ENCODE measurements around the gene NEK4.

NEK4 gene

GRCh38 chr3:52792961-52793695 is 22.4 kb upstream of the NEK4 start:
- DNase-seq (ENCODE audit: low read depth), result no peak

- no peak for DNase-seq (ENCODE audit: low read depth)
Measured at GRCh38 chr3:52792413-52792812, 21.7 kb upstream of the NEK4 start.

GRCh38 chr3:52791928-52792327 is 21.2 kb upstream of the NEK4 start:
- no peak for DNase-seq (ENCODE audit: low read depth)

GRCh38 chr3:52791366-52791765 is 20.6 kb upstream of the NEK4 start:
- no peak for DNase-seq (ENCODE audit: low read depth)

- no peak for DNase-seq (ENCODE audit: low read depth)
Measured at GRCh38 chr3:52790741-52791140, 20.0 kb upstream of the NEK4 start.

GRCh38 chr3:52790337-52790736 is 19.6 kb upstream of the NEK4 start:
- no peak for DNase-seq (ENCODE audit: low read depth)

- DNase-seq (ENCODE audit: low read depth), result no peak
Measured at GRCh38 chr3:52789746-52790040, 19.0 kb upstream of the NEK4 start.

GRCh38 chr3:52788890-52789745 is 18.4 kb upstream of the NEK4 start:
- no peak for DNase-seq (ENCODE audit: low read depth)

- DNase-seq (ENCODE audit: low read depth), result no peak
Measured at GRCh38 chr3:52787672-52788625, 17.2 kb upstream of the NEK4 start.

- no peak for DNase-seq (ENCODE audit: low read depth)
Measured at GRCh38 chr3:52787246-52787645, 16.5 kb upstream of the NEK4 start.

- no peak for DNase-seq (ENCODE audit: low read depth)
Measured at GRCh38 chr3:52786330-52787215, 15.8 kb upstream of the NEK4 start.

GRCh38 chr3:52784931-52785590 is 14.3 kb upstream of the NEK4 start:
- no peak for DNase-seq (ENCODE audit: low read depth)

- DNase-seq (ENCODE audit: low read depth), result no peak
Measured at GRCh38 chr3:52784021-52784621, 13.4 kb upstream of the NEK4 start.

GRCh38 chr3:52783211-52783555 is 12.4 kb upstream of the NEK4 start:
- DNase-seq (ENCODE audit: low read depth), result no peak

- no peak for DNase-seq (ENCODE audit: low read depth)
Measured at GRCh38 chr3:52782412-52783210, 11.9 kb upstream of the NEK4 start.

- no peak for DNase-seq (ENCODE audit: low read depth)
Measured at GRCh38 chr3:52781741-52782140, 11.0 kb upstream of the NEK4 start.

- no peak for DNase-seq (ENCODE audit: low read depth)
Measured at GRCh38 chr3:52779837-52780585, 9.3 kb upstream of the NEK4 start.

- DNase-seq (ENCODE audit: low read depth), result no peak
Measured at GRCh38 chr3:52779011-52779836, 8.5 kb upstream of the NEK4 start.

Measured in stimulated activated CD8-positive, alpha-beta memory T cell treated with anti-CD3 and anti-CD28 coated beads, Interleukin-15, amount 100 ng/mL, for 1 hour (primary cell).